ENCODE data around the gene BICD1.

DNA sequence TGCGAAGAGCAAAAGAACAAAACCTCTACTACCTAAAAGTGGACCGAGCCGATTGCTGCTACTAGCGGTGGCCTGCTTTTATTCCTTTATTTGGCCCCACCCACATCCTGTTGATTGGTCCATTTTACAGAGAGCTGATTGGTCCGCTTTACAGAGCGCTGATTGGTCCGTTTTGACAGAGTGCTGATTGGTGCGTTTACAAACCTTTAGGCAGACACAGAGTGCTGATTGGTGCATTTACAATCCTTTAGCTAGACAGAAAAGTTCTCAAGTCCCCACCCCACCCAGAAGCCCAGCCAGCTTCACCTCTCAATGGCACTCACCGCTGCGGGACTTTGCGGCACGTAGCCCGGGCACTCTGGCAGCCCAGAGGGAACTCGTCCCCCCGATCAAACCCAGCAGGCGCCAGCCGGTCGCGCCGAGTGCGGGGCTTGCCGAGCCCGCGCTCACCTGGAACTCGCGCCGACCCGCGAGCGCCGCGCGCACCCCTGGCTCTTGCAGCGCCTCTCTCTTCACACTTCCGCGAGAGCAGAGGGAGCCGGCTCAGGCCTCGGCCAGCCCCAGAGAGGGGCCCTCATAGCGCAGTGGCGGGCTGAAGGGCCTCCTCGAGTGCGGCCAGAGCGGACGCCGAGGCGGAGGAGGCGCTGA lies 284.0 kb downstream of the BICD1 start:
- TF ChIP-seq TAF1 (IDR thresholded peaks at IDR 0.05; ENCODE audit: low read depth) (no peak), EP300 (IDR thresholded peaks at IDR 0.05; ENCODE audit: borderline replicate concordance) (no peak), FOXM1 (IDR thresholded peaks at IDR 0.05; ENCODE audit: borderline replicate concordance, low read depth) (no peak), CREB1 (IDR thresholded peaks at IDR 0.05; ENCODE audit: low read depth) (no peak), CEBPB (IDR thresholded peaks at IDR 0.05) (no peak), YY1 (IDR thresholded peaks at IDR 0.05; ENCODE audit: low read depth) (no peak), TEAD4 (IDR thresholded peaks at IDR 0.05) (no peak)
- TF ChIP-seq, protein P1, sequence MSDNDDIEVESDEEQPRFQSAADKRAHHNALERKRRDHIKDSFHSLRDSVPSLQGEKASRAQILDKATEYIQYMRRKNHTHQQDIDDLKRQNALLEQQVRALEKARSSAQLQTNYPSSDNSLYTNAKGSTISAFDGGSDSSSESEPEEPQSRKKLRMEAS (IDR thresholded peaks at IDR 0.05): no peak
